Hematopoietic multipotent progenitor cell (in vitro differentiated cells): ENCODE data around the gene CCDC78. TPM values are rescaled to one million over a fixed set of nuclear protein-coding genes. Genes with fewer than 3 reads are reported as not detected.

Source experiments
- DNase-seq, 3 donors: peaks; one replicate each; pipeline ENCODE4 v3.0.0-alpha.2; 2011 to 2015; ENCODE audit warnings: low read depth in 2 of 3, low spot score in 2 of 3
- total RNA-seq: library from RNA; depleted of rRNA; stranded (reverse); fragments of >200 nt; gene quantifications from one replicate; pipeline ENCODE4 v1.2.3, GENCODE V29; 2012

CCDC78 gene
- total RNA-seq, 1 donor = 2.7 TPM

GRCh38 chr16:740764-741505, 14.7 kb upstream of the CCDC78 start, which contains the start of gene CIAO3:
TSS of gene CIAO3 (minus strand) at chr16:740997. CDS start at chr16:740985, 12 bp downstream.
- peak; percentile 90 to 97 (median 91) for DNase-seq

- no peak for DNase-seq
Observed at GRCh38 chr16:740459-740763, 14.2 kb upstream of the CCDC78 start.

- no peak for DNase-seq
Observed at GRCh38 chr16:739560-740458, 13.6 kb upstream of the CCDC78 start.

DNA sequence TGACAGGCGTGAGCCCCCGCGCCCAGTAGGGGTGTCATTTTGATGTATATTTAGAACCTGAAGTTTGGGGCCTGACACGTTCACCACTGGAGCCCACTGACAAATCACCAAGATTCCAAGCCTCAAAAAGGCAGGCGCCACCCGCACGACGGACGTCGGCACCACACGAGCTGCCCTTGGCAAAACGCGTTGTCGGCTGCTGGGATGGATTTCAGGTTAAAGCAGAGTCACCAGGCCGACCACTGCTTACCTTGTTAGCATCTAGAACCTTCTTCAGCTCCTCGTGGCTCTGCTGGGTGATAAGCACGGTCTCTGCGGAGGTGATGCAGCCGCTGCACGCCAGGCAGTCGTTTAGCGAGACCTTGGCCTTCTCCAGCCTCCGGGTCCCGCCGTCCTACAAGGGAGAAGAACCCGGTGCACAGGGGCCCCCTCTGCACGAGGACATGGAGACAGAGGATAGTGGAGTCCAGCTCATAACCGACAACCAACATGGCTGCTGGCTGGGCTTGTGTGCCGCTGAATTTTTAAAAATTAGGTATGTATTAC, 10.8 kb upstream of the CCDC78 start:
- DNase-seq = no peak

DNA sequence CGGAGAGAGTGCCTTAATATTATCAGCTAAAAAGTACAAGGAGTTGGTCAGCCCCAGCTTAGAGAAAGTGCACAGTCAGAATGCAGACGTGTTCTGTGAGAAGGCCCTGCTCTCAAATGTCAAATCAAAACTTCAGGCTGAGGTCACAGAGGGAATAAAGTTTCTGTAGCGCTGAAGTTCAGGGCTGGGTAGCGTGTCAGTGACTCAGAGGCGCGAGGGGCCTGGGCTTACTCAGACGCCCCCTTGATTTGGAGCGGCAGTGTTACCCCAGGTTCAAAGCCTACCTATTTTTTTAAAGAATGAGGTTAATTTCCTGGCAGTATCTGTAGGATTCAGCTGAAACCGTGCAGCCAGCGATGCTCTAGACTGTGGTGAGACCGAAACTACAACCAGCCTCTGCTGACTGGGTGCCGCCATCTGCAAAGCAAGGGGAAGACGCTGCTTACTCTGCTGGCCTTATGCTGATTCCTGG, 9.8 kb upstream of the CCDC78 start:
- DNase-seq = no peak

GRCh38 chr16:734981-735881, 9.0 kb upstream of the CCDC78 start:
- no peak for DNase-seq

- DNase-seq = no peak
Observed at GRCh38 chr16:734208-734980, 8.2 kb upstream of the CCDC78 start.

DNA sequence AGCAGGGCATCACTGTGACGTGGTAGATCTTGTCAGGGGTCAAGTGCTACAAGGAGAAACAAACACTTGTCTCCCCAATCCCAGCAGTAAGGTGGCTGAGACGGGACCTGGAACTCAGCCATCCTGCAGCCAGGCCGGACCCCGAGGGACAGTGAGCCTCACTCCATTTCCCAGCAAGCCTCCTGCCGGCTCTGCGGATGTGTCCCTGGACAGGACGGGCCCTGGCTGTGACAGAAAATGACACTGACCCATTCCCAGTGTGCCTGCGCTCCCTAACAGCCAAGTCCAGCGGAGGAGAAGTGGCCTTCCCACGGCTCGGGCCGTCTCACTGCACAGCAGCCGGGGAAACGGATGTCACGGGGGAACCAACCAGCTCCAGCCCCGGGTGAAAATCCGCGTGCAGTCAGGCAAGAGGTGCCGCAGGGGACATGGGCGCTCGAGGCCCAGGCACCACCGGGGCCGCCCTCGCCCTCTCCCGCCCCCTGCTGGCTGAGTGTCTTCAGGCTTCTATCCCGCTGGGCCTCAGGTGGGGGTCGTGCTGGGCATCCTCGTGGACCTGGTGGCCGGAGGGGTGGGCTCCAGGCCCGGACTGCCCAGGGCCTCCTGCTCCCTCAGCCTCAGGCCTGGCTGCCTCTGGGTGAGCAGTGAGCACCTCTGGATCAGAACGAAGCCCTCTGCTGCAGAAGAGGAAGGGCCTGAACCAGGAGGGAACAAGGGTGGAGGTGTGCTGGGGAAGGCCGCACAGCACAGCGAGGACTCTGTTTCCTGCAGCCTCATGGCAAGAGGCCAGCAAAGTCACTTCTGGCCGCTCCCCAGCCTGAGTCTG, 7.4 kb upstream of the CCDC78 start:
- DNase-seq = peak in 1 of 3 donors; percentile 46

GRCh38 chr16:732936-733335, 6.7 kb upstream of the CCDC78 start:
- no peak for DNase-seq

GRCh38 chr16:732332-732731, 6.1 kb upstream of the CCDC78 start:
- no peak for DNase-seq

DNA sequence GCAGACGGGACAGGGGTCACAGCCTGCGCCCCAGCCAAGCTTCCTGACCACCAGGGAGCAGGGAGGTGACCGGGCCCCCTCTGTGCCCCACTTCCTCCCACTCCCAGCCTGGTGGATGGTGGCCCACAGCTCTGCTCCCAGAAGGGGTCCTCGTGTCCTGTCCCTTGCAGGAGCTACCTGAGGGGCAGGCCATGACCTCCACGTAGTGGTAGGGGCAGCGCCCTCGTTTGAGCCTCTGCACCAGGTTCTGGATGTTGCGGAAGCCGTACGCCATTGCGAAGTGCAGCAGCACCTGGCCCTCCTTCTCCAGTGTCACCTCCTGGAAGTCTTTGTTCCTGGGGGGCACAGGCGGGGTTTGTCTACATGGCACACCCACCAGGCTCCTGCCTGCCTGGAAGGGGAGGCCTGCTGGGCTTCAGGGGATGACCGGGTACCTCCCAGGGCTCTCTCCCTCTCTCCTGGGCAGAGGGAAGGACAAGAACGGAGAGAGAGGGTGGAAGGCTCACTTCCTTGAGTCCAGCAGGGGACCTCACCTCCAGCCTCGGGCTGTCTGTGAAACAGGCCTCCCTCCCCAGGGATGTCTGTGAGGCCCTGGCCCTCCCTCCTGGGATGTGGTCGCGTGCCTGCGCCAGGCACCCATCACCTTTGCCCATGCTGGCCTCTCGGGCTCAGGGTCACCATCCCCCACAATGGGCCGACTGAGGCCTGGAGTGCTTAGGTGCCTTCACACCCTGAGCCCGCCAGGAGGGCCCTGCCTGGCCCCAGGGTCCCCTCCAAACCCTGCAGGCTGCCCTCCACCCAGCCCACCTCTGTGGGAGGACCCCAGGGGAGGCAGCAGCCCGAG, 4.6 kb upstream of the CCDC78 start:
- DNase-seq = no peak

- DNase-seq = no peak
Observed at GRCh38 chr16:729768-730665, 3.8 kb upstream of the CCDC78 start.

DNA sequence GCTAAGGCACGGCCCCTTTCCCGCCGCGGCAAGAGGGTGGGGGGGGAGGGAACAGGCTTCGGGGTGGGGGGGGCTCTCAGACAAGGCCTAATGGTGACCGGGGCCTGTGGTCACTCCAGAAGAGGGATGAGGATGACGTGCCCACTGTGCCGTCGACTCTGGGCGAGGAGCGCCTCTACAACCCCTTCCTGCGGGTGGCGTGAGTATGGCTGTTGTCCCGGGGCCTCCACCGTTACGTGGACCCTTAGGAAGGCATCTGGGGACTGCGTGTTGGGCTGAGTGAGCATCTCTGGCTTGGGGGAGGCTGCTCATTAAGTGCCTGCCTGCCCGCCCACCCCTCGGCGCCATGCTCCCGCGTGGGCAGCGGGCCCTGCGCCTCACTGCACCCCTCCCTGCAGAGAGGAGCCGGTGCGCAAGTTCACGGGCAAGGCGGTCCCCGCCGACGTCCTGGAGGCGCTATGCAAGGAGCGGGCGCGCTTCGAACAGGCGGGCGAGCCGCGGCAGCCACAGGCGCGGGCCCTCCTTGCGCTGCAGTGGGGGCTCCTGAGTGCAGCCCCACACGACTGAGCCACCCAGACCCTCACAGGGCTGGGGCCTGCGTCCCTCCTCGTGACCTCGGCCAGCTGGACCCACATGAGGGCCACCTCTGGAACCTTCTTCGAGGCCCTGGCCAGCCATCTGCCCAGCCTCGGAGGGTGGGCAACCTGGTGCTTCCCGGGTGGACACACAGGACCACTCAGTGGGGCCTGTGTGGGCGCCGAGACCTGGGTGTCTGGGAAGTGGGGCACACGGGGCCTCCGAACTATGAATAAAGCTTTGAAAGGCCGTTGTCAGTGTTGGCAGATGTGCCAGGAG, 2.9 kb upstream of the CCDC78 start:
- DNase-seq = no peak

- peak in 1 of 3 donors; percentile 47 for DNase-seq
Observed at GRCh38 chr16:728131-728889, 2.1 kb upstream of the CCDC78 start.

GRCh38 chr16:727291-727977, 1.2 kb upstream of the CCDC78 start:
- no peak for DNase-seq
